ENCODE results near the gene HOXC5.

DNA sequence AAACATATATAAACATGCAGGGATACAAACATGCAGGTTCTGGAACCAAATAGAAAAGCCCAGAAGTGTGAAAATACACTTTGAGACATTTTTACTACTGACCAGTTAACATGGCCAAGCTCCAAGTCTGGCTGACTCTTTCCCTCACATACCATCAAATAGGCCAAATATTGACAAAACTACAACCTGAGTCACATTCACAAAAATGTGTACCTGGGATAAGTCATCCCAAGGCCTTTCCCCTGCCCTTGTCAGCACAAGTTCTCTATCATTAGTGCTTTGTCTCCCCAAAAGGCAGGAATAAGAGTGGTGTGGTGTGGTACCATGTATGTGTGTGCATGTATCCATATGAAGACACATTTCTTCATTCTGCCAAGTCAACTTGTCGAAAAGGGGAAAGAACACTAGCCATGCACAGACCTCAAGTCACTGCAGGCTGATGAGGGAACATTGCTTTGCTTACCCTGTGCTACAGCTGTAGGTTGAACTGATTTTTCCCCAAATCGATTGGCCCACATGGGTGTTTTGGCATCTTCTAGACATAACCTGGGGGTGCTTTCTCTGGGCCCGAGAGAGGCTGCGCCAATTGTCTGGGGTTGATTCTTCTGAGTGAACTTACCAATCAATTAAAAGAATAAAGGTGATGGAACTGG, 35.7 kb downstream of the HOXC5 start:
- TF ChIP-seq, protein P1, sequence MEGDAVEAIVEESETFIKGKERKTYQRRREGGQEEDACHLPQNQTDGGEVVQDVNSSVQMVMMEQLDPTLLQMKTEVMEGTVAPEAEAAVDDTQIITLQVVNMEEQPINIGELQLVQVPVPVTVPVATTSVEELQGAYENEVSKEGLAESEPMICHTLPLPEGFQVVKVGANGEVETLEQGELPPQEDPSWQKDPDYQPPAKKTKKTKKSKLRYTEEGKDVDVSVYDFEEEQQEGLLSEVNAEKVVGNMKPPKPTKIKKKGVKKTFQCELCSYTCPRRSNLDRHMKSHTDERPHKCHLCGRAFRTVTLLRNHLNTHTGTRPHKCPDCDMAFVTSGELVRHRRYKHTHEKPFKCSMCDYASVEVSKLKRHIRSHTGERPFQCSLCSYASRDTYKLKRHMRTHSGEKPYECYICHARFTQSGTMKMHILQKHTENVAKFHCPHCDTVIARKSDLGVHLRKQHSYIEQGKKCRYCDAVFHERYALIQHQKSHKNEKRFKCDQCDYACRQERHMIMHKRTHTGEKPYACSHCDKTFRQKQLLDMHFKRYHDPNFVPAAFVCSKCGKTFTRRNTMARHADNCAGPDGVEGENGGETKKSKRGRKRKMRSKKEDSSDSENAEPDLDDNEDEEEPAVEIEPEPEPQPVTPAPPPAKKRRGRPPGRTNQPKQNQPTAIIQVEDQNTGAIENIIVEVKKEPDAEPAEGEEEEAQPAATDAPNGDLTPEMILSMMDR (conservative IDR thresholded peaks at IDR 0.05) = no peak
- TF ChIP-seq EZH2 (IDR thresholded peaks at IDR 0.05; ENCODE audit: low read depth) = no peak
